ENCODE data around the gene LACRT.
A peak's percentile ranks its signal among the peaks of the same experiment; 100 is the strongest.

LACRT gene

DNA sequence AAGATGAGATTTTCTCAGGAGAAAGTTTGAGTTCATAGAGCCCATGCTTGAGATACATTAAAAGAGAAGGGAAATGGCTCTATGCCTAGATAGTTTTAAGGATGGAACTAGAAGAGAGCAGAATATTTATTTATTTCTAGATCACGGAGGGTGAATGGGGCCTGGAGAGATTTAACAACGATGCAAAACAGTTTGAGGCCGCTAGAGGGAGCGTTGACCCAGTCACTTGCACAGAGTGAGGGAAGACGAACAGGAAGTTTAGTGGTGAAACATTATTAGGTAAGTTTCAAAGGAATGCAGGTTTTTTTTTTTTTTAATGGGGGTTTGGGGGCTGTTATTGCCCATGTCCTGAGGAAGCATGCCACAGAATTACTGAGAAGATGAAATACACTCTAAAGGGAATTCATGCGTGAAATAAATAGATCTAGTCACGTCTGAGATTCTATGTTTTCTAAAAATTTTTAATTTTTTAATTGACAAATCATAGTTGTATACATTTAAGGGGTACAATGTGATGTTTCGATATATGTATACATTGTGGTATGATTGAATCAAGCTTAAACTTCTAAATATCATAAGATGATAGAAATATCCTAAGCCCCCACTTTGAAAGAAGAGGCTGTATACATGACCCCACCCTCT is 31.4 kb downstream of the LACRT start:
- DNase-seq: peak in 35 of 56 donors; percentile 6 to 82 (median 26)

DNA sequence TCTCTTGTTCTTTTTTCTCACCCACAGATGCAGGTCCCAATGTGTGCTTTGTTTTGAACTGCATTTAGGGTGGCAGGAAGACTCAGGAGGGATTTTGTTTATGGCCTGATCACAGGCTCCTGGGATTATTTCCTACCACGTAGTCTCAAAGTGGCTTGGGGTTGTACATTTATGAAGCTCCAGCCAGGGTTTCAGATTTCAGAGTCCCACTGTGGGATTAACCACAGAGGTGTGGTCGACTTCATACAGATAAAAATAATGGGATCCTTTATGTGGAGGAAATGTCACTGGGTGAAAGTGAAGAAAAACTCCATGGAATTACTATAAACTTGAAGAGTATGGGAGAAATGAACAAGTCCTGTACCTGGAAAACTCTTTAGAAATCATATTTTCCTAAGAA is 32.0 kb downstream of the LACRT start:
- DNase-seq: no peak

DNA sequence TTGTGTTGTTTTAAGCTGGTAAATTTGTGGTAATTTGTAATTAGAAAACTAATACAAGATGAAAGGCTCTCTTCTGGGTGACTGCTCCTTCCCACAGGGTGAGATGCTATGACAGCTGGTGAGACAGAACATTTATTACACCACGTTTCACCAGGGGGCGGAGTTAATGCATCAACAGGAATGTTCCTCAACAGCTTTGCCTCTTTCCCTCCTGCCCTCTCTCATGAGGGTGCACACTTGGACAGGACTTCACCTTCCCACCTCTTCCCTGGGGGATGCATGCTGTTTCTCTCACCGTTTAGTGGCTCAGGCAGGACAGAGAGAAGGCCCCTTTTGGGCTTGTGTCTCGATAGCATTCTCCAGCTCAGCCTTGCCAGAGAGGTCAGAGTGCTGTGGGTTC is 32.9 kb downstream of the LACRT start:
- DNase-seq: no peak

DNA sequence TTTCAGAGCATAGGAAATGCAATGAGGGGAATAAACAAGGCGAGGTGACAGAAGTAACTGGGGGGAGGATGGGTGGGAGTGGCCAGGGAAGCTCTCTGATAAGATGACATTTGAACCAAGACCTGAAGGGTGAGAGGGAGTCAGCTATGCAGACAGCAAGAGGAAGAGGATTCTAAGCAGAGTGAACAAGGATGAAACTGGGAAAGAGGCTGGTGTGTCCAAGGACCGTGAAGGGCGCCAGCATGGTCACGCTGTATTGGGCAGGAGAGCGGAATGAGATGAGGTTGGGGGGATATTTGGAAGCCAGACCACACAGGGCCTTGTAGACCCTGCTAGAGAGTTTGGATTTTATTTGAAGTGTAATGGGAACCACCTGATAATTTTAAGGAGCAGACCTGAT is 35.7 kb downstream of the LACRT start:
- DNase-seq: no peak

DNA sequence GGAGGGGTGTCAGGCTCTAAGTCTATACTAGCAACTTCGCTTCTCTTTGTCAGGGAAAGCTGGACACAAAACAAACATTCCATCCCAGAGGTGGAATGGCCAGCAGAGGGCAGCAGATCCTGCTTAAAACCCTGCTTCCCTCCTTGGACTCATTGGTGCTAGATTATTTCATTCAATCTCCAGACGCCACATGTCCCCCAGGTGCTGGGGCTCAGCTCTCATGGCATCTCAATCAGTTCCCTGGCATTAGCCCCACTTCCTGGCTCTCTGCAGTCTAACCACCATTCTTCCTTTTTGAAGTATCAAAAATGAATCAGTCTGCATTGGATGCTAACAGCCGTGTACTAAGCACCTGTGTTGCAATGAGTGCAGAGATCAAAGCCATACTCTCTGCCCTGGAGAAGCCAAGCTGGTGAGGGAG is 38.2 kb downstream of the LACRT start:
- DNase-seq: peak in 44 of 56 donors; percentile 7 to 76 (median 34)

DNA sequence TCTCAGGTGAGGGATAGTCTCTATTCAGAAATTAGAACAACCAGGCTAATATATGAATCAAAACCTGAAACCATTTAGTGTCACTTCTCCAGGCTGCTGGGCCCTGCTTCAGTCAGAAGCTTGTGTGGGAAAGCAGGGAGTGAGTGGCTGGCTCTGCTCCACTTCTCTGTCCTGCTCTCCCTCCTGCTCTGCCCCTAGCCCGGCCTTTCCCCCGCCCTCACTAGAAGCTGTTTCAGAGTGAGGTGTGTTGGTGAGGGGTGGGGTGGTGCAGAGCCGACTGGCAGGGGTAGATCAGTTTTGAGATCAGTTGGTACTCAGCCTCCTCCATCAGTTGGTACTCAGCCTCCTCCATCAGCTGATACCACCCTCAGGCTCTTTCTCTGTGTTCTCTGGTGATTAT is 39.2 kb downstream of the LACRT start:
- no peak for DNase-seq

DNA sequence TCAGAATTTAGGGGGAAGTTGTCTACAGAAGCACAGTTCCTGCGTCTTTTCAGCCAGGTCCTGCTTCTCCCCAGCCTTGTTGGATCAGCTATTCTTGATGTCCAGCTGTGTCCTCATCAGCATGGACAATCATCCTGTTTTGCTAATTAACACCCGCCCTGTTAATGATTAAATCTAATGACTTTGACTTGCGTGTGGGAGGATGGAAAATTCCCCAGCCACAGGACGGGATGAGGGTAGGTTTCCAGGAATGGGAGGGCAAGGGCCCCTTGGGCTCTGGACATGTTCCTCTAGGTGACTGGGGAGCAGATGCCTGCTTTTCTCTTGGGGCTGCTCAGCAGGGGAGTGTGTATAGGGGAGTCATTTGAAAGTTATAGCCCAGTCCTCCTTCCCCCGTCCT is 41.0 kb downstream of the LACRT start:
- no peak for DNase-seq

DNA sequence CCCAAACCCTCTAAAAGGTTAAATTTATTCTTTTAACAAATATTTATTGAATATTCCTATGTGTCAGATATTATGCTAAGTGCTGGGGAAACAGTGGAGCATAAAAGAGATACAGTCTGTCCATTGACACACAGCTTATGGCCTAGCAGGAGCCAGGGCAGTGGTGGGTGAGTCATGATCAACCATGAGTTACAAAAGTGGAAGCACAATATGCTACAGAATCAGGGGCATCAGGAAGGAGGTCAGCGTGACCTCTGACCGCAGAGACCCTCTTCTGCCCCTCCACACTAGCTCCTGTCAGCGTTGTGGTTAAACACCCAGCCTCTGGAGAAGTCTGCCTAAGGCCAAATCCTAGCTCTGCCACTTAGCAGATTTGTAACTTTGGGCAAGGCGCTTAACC is 41.6 kb downstream of the LACRT start:
- no peak for DNase-seq

DNA sequence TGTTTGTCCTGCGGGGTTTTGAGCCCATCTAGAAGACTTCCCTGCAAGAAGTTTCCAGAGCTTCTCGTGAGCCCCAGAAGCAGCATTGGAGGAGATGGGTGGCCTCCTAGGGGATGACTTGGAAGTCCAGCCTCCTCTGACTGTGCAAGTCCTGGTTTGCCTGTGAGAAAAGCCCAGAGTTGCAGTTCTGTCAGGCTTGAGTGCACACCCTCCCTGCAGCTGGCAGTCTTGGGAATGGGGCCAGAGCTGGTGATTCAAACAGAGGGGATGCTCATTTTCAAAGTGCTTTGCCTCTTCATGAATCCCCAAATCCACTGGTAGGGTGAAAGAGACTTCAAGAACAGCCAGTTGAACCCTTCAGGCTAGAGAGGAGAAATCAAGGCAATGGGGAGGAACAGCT is 42.4 kb downstream of the LACRT start:
- peak in 1 of 56 donors; percentile 10 for DNase-seq

DNA sequence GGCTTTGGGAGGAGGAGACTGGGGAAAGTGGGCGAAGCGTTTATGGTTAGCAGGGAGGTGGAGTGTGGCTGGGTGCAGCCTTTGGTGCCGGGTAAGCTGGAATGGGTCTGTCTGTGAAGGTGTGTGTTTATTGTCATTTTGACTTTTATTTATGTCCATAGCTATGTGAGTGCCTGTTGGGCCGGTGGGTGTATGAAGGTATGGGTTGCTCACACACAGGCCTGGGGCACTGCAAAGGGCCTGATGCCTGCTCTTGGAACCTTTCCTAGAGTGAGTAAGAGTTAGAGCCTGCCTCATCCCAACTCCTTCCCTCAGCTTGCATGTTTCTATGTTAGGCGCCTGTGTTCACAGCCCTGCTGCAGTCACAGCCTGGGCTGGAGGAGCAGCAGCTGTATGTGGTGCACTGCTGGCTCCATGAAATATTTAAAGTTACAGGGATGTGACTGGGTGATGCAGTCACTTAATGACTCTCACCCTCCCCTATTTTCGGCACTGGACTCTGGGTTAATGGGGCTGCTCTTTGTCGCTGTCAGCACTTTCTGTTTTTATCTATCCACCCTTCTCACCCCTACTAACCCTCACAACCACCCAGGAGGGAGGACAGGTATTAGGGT is 43.6 kb downstream of the LACRT start:
- no peak for DNase-seq

DNA sequence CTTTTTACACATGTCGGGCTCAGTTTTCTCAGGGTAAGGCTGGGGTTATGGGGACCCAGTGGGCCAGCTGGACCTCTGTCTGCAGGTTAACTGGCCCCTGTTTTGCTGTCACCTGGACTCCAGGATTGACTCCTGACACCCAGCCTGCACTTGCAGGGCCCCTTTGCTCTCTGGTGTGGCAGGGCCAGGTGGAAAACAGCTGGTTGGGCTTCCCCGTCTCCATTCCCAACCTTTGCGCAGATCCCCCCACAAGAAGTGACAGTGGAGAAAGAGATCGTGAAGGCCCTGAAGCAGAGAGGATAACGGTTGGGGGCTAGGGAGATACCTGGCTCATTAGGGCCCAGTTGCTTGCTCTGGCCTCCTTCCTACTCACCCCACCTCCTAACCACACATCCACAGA is 44.7 kb downstream of the LACRT start:
- no peak for DNase-seq

DNA sequence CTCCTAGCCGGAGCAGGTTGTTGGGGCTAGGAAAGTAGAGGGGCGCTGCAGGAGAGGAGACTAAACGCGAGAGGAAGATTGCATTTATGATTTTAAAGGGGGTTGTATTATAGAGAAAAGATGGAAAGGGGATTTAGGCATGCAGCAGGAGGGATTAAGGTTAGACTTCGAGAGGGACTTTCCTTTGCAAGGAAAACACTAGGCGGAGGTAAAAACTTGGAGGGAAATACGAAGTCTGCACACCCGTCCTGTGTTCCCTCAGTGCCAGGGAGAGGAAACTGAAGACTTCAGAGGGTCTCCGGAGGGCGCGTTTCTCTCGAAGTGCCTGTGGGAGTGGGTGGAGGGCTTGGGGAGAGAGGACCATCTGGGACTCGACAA is 45.8 kb downstream of the LACRT start:
- no peak for DNase-seq

DNA sequence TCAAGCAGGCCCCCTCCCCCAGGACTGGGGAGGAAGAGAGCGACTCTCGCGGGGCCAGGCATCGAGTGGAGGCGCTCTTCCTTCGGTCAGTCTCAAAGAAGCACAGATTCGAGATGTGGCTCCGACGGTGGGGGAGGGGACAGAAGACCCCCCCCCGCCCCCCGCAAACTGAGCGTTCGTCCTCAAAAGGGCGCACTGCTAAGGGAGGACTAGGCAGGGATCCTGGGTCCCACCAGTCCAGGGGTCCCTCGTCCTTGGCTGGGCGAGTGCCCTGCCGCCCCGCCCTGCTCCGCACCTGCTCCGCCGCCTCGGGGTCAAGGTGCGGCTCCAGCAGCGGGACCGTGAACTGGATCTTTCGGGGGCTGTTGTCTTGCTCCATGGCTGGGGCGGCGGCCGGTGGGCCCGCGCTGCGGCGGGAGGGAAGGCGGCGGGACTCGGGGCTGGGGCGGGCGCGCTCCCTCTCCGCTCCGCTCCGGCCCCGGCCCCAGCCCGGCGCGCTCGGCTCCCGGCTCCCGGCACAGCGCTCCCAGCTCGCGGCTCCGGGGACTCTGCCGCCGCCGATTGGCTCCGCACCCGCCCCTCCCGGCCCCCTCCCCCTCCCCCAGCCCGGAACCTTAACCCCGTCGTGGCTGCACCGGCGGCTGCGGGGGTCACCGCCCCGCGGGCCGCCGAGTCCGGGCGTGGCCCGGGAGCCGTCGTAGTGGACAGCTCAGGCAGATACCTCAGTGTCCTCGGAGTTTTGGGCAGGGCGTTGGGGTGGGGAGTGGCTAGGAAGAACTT is 46.4 kb downstream of the LACRT start, which contains the start of gene PPP1R1A:
Gene PPP1R1A, minus strand, starts transcription at position 550 of the 780 bp plus-strand sequence. Its CDS starts 171 bp downstream, at position 379.
- peak in 21 of 56 donors; percentile 2 to 52 (median 31) for DNase-seq

DNA sequence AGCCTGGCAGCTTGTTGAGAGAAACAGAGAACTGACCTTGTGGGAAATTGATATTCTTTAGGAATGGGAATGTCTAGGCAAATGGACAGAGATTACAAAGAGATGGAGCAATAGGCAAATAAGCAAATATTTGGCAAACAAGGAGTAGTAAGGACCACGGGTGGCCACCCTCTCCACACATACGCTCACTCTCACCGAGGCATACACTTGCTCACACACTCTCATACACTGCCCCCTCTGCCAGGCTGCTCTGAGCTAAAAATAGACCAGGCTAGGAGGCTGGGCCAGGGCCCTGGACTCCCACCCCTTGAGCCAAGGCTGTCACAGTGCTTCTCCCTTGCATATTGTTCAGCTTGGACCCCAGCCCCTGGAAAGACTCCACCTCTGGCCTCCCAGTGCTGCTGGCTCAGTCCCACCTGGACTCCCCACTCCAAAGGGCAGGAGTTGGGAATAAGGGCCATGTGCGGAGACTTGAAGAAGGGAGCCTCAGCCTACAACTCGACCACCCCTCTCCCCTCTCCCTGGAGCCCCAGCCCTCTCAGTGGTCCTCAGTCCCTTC is 47.3 kb downstream of the LACRT start:
- peak in 29 of 56 donors; percentile 8 to 67 (median 38) for DNase-seq

DNA sequence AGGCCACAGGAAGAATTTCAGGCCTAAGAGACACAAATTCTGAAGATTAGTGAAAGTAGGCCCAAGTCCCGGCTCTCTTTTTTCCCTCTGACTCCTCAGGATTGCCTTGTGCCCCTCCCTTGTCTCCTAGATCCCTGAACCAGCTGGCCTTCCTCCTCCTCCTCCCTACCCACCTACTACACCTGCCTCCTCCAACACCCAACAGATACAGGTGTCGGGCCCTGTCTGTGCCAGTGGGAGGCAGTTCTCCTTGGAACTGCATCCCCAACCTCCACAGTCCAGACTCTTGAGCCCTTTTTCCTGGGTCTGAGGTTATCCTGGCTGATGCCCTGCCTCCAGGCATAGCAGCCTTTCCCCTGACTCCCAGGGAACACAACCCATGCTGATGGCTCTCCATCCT is 48.1 kb downstream of the LACRT start:
- DNase-seq: peak in 1 of 56 donors; percentile 31

DNA sequence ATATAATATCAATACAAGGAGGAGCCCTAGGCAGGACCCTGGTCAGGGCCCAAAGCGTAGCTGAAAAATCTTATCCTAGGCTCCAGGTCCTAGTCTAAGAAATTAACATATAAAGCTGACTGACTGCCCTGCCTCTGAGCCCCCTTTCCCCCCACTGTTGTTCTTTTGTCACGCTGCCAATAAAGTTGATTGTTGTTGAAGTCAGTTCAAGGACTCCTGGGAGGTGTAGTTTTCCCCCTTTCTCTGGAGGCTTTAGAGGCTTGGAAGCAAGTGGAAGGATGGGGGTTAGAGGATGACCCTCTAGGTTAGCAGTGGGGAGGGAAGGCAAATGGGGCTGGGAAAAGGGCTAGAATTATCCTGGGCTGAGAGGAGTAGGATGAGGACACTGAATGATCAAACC is 49.5 kb downstream of the LACRT start:
- no peak for DNase-seq

DNA sequence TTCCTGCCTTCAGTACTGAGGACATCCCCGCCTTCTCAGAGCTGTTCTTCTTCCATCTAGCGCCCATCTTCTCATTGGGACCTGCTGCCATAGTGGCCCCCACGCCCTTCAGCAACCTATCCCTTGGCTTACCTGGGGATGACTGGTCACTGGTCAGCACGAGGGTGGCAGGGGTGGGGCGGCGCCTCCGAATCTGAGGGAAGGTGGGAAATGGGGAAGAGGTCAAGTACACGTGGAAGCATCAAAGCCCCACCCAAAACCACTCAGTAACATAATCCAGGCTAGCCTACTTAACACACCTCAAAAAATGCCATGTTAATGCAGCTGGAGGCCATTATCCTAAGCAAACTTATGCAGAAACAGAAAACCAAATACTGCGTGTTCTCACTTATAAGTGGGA is 50.6 kb downstream of the LACRT start:
- no peak for DNase-seq

DNA sequence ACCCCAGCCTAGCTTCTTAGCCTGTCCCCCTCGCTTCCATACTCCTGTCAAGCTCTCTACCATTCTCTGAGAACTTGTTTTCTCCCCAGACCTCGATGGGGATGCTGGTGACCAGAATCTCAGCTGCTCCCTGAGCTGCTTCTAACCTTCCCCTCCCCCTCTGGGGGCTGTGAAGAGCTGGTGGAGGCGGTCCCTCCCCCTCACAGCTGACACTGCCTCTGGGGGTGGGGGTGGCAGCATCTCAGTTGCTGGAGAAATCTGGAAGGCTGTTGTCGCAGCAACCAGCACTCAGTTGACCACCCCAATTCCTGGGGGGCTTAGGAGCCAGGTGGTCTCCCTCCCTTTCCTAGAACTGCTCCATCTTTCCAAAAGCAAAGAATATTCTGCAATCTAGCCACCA is 51.0 kb downstream of the LACRT start:
- peak in 2 of 56 donors; percentile 16 to 18 for DNase-seq

DNA sequence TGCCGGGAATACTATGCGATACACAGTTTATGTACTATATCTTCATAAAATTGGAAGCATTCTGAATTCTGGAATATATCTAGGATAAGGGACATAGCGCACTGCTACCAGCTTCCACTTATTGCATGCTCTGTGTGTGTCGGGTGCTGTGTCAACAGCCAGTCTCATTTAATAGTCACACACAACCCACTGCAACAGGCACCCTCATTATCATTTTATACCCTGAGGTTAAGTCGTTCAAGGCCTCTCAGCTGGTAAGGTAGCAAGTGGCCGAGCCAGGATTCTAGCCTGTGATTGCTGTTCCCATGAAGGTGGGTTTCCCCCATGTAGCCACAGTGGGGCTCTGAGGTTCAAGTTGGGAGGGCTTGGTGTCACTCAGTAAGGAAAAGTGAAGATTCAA is 53.3 kb downstream of the LACRT start:
- no peak for DNase-seq

All from nucleus accumbens (tissue), 56 donors.